Fibroblast of lung (primary cell): Measurements from ENCODE around the gene CPNE4.

Experiments
- EZH2 ChIP-seq: IDR thresholded peaks from 2 replicates; pipeline ENCODE4 v1.5.1; 2012; ENCODE audit warnings: low read length, control low read depth, mild to moderate bottlenecking; ENCODE audit errors: missing control alignments
- TF ChIP-seq, protein P1 (sequence below), 2 donors: IDR thresholded peaks in 1 of 2; conservative IDR thresholded peaks in 1 of 2; 1 replicate in 1 of 2; 2 replicates in 1 of 2; pipeline ENCODE4 v1.5.1; 2011 to 2012; ENCODE audit warnings: low read length in 2 of 2, control low read depth in 1 of 2, inconsistent platforms in 1 of 2, low read depth in 1 of 2, mild to moderate bottlenecking in 1 of 2

DNA sequence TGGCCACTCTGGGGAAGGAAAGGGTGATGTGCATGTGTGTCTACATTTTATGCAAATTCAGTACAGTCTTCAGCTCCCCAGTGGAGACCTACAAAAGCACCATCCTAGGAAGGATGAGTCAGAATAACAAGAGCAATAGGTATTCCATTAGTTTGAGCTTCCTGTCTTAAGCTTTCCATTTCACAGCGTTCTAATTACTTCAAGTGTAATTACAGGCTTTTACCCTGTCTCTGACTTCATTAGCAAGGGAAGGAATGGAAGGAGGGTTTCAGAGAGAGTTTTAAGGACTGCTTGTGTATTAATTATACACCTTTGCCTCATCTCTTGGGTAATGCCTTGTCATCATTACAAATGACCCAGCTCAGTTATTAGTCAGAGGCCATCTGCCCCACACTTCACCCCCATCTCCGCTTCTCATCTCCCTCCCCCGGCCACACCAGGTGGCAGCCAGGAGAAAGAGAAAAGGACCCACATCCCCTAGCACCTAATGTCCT is 329.2 kb downstream of the CPNE4 start:
- TF ChIP-seq, protein P1, sequence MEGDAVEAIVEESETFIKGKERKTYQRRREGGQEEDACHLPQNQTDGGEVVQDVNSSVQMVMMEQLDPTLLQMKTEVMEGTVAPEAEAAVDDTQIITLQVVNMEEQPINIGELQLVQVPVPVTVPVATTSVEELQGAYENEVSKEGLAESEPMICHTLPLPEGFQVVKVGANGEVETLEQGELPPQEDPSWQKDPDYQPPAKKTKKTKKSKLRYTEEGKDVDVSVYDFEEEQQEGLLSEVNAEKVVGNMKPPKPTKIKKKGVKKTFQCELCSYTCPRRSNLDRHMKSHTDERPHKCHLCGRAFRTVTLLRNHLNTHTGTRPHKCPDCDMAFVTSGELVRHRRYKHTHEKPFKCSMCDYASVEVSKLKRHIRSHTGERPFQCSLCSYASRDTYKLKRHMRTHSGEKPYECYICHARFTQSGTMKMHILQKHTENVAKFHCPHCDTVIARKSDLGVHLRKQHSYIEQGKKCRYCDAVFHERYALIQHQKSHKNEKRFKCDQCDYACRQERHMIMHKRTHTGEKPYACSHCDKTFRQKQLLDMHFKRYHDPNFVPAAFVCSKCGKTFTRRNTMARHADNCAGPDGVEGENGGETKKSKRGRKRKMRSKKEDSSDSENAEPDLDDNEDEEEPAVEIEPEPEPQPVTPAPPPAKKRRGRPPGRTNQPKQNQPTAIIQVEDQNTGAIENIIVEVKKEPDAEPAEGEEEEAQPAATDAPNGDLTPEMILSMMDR (conservative IDR thresholded peaks at IDR 0.05 in 1 of 2, IDR thresholded peaks at IDR 0.05 in 1 of 2; ENCODE audit: low read depth in 1 of 2, low read length in 2 of 2) = no peak
- TF ChIP-seq EZH2 = no peak
